Stimulated activated CD8-positive, alpha-beta memory T cell treated with anti-CD3 and anti-CD28 coated beads, Interleukin-4, amount 100 ng/mL, for 48 hours (primary cell): ENCODE data around the gene PRPF19.
A peak's percentile ranks its signal among the peaks of the same experiment; 100 is the strongest.

ENCODE experiments used
- DNase-seq: peaks from one replicate; pipeline ENCODE4 v3.0.0-alpha.2; 2020

Gene PRPF19

DNA sequence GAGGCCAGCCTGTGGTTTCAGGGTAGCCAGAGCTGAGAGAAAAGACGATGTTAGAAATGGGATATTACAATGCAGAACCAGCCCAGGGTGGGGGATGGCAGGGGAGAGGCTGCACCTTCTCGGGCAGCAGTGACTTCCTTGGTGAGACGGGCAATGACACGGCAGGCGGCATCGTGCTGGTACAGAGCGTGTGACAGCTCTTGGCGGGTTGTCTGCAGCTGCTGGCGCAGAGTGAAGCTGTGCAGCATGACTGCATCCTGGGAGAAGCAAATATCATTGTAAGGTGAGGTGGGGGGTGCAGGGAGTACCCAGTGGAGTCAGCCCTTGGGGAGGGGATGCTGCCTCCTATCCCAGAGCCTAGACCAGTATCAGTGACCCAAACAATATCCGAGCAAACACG is 3.8 kb downstream of the PRPF19 start:
- no peak for DNase-seq

GRCh38 chr11:60900673-60901404 is 5.5 kb downstream of the PRPF19 start:
- no peak for DNase-seq

DNA sequence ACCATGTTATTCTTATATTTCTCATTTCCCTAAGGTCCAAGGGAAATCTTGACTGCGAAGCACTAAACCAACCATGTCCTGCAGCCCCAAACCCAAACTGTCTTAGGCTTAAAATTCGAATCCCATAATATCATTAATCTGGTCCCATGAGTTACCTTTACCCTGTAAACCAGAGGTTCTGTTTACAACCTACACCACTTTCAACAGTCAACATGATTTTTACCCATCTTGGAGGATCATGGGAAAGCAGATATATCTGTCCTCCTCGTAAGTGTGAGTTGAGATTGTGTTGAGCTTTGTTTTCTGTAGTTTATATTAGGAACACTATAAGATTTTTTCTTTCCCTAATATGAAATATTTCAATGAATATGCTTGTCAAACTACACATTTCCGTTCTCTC is 6.4 kb downstream of the PRPF19 start:
- no peak for DNase-seq

DNA sequence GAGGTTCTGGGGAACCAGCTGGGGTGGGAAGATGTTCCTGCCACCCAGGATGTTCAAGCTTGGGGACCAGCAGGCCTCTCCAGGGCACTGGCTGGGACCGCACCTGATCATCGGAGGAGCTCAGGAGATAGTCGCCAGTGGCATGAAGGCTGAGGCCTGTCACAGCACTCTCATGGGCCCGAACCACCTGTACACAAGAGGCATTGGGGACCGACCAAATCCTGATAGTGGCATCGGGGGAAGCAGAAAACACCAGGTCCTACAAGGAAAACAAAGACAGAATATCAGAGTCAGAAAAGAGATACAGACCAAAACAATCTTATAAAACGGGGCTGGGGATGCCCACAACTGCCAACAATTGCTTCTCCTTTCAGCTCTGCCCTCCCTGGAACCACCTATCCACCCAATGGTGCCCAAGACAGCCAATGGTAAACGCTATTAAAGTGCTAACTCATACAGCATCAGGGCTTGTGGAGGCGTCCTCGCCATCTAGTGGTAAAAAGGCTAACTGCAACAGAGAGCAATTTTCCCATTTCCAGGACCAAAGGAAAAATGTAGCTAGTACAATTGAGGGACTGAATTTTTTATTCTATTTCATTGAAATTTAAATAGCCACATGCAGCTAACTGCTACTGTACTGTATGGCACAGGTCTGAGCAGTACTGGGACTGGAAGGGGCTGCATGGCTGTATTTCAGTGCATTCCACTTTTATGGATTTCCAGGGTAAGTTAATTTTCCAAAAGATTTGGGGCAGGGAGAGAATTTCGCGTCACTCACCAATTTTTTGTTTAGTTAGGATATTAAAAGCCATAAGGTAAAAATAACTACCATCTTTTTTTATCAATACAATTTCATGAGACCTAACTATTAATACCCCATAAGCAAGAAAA is 7.1 kb downstream of the PRPF19 start:
- DNase-seq: peak; percentile 42

GRCh38 chr11:60897496-60897895 is 8.9 kb downstream of the PRPF19 start:
- DNase-seq: no peak

- no peak for DNase-seq
Measured at GRCh38 chr11:60895687-60896086, 10.7 kb downstream of the PRPF19 start.

- DNase-seq: no peak
Measured at GRCh38 chr11:60891103-60891741, 15.2 kb downstream of the PRPF19 start.

GRCh38 chr11:60890696-60891095 is 15.7 kb downstream of the PRPF19 start:
- no peak for DNase-seq

DNA sequence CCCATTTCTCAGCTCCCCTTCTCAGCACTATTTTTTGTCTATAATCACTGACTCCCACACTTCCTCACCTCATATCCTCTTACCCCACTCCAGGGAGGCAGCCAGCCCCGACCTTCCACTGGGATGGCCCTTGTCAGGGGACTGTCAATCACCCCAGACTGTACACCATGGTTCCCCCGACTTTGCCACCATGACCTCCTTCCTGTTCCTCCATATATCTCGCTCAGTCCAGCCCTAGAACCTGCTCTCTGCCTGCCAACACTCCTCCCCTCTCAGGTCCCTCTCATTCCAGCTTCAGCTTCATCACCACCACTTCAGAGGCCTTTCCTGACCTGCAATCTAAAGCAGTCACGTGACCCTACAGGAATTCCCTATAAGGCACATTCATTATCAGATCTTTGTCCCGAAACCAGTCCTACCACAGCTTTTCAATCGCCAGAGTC is 16.5 kb downstream of the PRPF19 start:
- DNase-seq: no peak

DNA sequence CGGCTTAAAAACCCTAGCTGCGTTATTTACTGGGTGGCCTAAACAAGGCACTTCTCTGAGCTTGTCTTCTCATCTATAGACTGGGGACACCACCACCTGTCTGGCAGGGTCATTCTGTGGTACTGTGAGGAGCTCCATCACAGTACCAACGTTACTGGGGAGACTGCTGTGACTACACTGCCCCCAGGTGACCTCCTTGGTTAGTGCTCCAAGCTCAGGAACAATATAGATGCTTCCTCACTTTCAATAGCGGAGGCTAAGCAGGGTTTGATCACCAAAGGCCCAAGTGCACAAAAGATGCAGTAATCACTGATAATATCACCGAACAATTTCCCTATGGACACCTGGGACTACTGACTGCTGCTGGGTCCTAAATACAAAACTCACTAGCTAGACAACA is 18.8 kb downstream of the PRPF19 start:
- peak; percentile 67 for DNase-seq

- DNase-seq: no peak
Measured at GRCh38 chr11:60880643-60881282, 25.6 kb downstream of the PRPF19 start.

- DNase-seq: no peak
Measured at GRCh38 chr11:60879971-60880588, 26.3 kb downstream of the PRPF19 start.

DNA sequence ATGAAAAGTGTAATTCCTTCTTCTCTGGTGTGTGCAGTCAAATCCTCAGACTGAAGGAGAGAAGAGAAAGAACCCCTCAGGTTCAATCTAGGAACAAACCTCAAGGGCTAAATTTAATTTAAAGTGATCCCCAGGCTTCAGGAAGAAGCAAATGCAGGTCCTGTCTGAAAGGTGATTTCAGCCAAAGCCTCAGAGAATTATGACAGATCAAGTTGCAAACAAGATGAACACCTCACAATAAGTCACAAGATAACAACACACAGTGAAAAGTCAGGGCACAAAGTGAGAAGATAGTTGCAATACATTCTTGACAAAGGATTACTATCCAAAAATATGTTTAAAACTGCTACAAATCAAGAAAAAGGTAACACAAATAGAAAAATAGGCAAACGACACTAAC is 27.3 kb downstream of the PRPF19 start:
- no peak for DNase-seq

- no peak for DNase-seq
Measured at GRCh38 chr11:60878245-60879101, 27.9 kb downstream of the PRPF19 start.

DNA sequence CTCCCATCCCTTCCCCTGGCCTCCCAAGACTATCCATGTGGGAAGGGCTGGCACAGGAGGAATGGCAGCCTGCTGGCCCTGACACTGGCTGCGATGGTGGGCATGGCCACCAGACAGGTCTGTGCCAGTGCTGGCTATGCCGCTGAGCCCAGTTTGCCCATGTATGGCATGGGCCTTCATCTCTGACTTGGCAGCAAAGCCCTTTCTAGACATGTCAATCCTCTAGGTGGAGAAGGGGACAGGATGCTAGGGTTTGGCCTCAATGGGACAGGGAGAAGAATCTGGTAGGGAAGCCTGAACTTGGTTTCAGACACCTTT is 30.3 kb downstream of the PRPF19 start:
- DNase-seq: no peak

DNA sequence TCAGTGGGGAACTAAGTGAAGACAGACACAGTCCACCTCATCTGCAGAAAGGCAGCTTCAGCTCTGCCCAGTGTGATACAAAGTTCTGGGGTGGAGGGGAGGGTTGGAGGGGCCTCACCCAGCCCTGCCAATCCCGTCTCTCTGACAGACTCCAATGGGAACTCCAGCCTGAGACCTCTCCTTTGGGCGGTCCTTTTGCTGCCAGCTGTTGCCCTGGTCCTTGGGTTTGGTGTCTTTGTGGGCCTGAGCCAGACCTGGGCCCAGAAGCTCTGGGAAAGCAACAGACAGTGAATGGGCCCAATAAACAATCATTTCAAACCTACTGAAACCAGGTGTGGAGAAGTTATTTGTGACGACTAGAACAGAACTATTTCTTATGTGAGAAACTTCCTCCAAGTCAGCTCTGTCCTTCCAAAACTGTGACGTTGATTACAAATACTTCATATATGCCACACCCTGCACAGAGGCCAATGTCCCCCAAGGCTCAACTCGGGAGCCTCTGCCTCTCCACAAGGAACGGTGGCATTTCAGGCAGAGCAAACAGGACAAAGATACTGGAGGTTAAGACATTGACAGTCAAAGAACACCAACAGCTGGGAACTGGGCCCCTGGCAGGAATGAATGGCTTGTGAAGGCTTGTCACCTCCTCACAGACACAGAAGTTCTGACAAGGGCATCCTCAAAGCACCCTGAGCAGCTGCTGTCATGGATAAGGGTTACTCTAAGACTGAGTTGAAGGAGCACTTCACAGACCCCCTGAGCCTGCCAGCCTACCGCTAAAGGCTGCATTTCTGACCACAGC is 30.8 kb downstream of the PRPF19 start:
- DNase-seq: no peak

GRCh38 chr11:60874421-60875365 is 31.7 kb downstream of the PRPF19 start:
- no peak for DNase-seq

- DNase-seq: no peak
Measured at GRCh38 chr11:60873533-60873932, 32.9 kb downstream of the PRPF19 start.

DNA sequence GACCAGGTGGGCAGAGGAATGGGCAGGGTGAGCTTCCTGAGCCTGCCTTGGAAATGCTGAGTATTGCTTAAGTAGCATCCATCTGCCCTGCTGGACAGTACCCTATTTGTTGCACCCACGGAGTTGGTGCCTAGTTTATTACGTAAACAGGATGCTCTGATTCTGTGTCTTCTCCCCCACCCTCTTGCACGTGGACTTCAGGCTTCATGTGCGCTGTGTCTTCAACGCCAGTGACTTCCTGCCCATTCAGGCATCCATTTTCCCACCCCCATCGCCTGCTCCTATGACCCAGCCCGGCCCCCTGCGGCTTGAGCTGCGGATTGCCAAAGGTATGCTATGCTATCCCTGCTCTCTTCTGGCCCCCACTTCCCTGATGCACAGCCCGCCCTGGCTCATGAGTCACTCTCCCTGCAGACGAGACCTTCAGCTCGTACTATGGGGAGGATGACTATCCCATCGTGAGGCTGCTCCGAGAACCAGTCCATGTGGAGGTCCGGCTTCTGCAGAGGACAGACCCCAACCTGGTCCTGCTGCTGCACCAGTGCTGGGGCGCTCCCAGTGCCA is 33.3 kb downstream of the PRPF19 start:
- no peak for DNase-seq
